H1 (cell line): Measurements from ENCODE around the gene SLC7A9. TPM values are rescaled to one million over a fixed set of nuclear protein-coding genes. Genes with fewer than 3 reads are reported as not detected.

Experiments
- CTCF ChIA-PET: fragments of 300-600 bp; sonication (Branson Sonifier 250); formaldehyde crosslinking; loops from one replicate; lab custom pipeline; 2021; ENCODE audit not compliant: partially characterized antibody; lab: Charles Lee
- POLR2A ChIA-PET: fragments of 300-600 bp; sonication (Branson Sonifier 250); formaldehyde crosslinking; loops from one replicate; lab custom pipeline; 2021; ENCODE audit warnings: inconsistent platforms; ENCODE audit not compliant: partially characterized antibody; lab: Charles Lee
- DNase-seq, 2 experiments: peaks; one replicate each; pipeline versions ENCODE4 v3.0.0 to v3.0.0-alpha.2; 2010 to 2022; ENCODE audit warnings: low spot score in 2 of 2, low read depth in 1 of 2, mixed read lengths in 1 of 2
- FAIRE-seq: peaks from 2 replicates; lab custom pipeline; 2011; peaks lifted over from hg19 to GRCh38; lab: Jason Lieb, UNC
- H2AFZ ChIP-seq: 2 replicates; pipeline ENCODE4 v1.8.1; 2012; ENCODE audit warnings: low read length, inconsistent platforms
- H2AK5ac ChIP-seq: 2 replicates; pipeline ENCODE4 v1.6.1; 2013; ENCODE audit warnings: low read depth, low read length
- H2BK120ac ChIP-seq: replicated peaks from 2 replicates; pipeline ENCODE3; 2013; ENCODE audit warnings: low read depth, low read length, inconsistent platforms
- H2BK12ac ChIP-seq: 2 replicates; pipeline ENCODE4 v1.6.1; 2013; ENCODE audit warnings: low read depth, low read length
- H2BK15ac ChIP-seq: 2 replicates; pipeline ENCODE4 v1.6.1; 2013; ENCODE audit warnings: low read length
- H2BK20ac ChIP-seq: 2 replicates; pipeline ENCODE4 v1.6.1; 2013; ENCODE audit warnings: low read length
- H2BK5ac ChIP-seq: 2 replicates; pipeline ENCODE4 v1.6.1; 2013; ENCODE audit warnings: low read depth, low read length
- H3K14ac ChIP-seq: 2 replicates; pipeline ENCODE4 v1.6.1; 2013; ENCODE audit warnings: inconsistent platforms; ENCODE audit not compliant: insufficient read length
- H3K18ac ChIP-seq: 2 replicates; pipeline ENCODE4 v1.6.1; 2013; ENCODE audit warnings: low read length; ENCODE audit errors: extremely low read depth
- H3K23ac ChIP-seq: 2 replicates; pipeline ENCODE4 v1.6.1; 2013; ENCODE audit warnings: inconsistent platforms; ENCODE audit not compliant: insufficient read length
- H3K23me2 ChIP-seq: 2 replicates; pipeline ENCODE4 v1.6.1; 2013; ENCODE audit warnings: low read depth, low read length
- H3K27ac ChIP-seq: 2 replicates; pipeline ENCODE4 v1.6.1; 2011; ENCODE audit warnings: low read depth, low read length, inconsistent platforms
- H3K27me3 ChIP-seq, 4 experiments: replicated peaks in 1 of 4; 1 replicate in 1 of 4; 2 replicates in 3 of 4; pipeline versions ENCODE4 v1.6.1 to v1.8.1; 2011 to 2013; ENCODE audit warnings: low read length in 3 of 4, mild to moderate bottlenecking in 3 of 4, inconsistent platforms in 2 of 4, mixed read lengths in 2 of 4, moderate library complexity in 1 of 4; ENCODE audit not compliant: control insufficient read depth in 3 of 4, insufficient read depth in 3 of 4; ENCODE audit errors: extremely low read depth in 1 of 4
- H3K36me3 ChIP-seq, 4 experiments: 2 replicates each; pipeline versions ENCODE4 v1.6.1 to v1.8.1; 2011 to 2013; ENCODE audit warnings: mild to moderate bottlenecking in 4 of 4, low read length in 3 of 4, moderate library complexity in 2 of 4, control low read depth in 1 of 4, inconsistent platforms in 1 of 4; ENCODE audit not compliant: insufficient read depth in 4 of 4, control insufficient read depth in 2 of 4
- H3K4ac ChIP-seq: replicated peaks from 2 replicates; pipeline ENCODE3; 2013; ENCODE audit warnings: low read length, low read depth, mixed read lengths, inconsistent platforms; ENCODE audit not compliant: insufficient read length
- H3K4me1 ChIP-seq, 4 experiments: replicated peaks in 1 of 4; 1 replicate in 1 of 4; 2 replicates in 3 of 4; pipeline versions ENCODE4 v1.6.1 to v1.8.1; 2011 to 2013; ENCODE audit warnings: low read length in 3 of 4, inconsistent platforms in 2 of 4, mixed read lengths in 1 of 4; ENCODE audit not compliant: insufficient read depth in 4 of 4, control insufficient read depth in 3 of 4
- H3K4me2 ChIP-seq, 2 experiments: 2 replicates each; pipeline versions ENCODE4 v1.6.1 to v1.8.1; 2011 to 2013; ENCODE audit warnings: low read depth in 2 of 2, low read length in 2 of 2, control low read depth in 1 of 2, inconsistent platforms in 1 of 2, mild to moderate bottlenecking in 1 of 2; ENCODE audit not compliant: insufficient read depth in 1 of 2
- H3K4me3 ChIP-seq, 4 experiments: fragments of 200-600, 300-600 bp in 1 of 4; sonication (generic), shearing (Covaris generic), sonication (Bioruptor Twin) in 1 of 4; 2 replicates each; pipeline versions ENCODE4 v1.5.1 to v1.8.1; 2011 to 2016; ENCODE audit warnings: low read length in 4 of 4, low read depth in 3 of 4, control low read depth in 2 of 4, inconsistent platforms in 2 of 4, mild to moderate bottlenecking in 2 of 4, mixed read lengths in 1 of 4, moderate library complexity in 1 of 4; ENCODE audit not compliant: insufficient read depth in 2 of 4; ENCODE audit errors: extremely low read depth in 1 of 4
- H3K56ac ChIP-seq: replicated peaks from 2 replicates; pipeline ENCODE3; 2013; ENCODE audit warnings: low read depth, mild to moderate bottlenecking, mixed read lengths, low read length, inconsistent platforms; ENCODE audit not compliant: insufficient read length
- H3K79me1 ChIP-seq: 2 replicates; pipeline ENCODE4 v1.6.1; 2013; ENCODE audit warnings: low read depth, low read length, control low read depth
- H3K79me2 ChIP-seq, 2 experiments: 2 replicates each; pipeline versions ENCODE4 v1.6.1 to v1.8.1; 2012 to 2013; ENCODE audit warnings: low read length in 2 of 2, mild to moderate bottlenecking in 2 of 2, inconsistent platforms in 1 of 2; ENCODE audit not compliant: insufficient read depth in 2 of 2, control insufficient read depth in 1 of 2
- H3K9ac ChIP-seq, 4 experiments: replicated peaks in 1 of 4; 1 replicate in 1 of 4; 2 replicates in 3 of 4; pipeline versions ENCODE4 v1.6.1 to v1.8.1; 2011 to 2013; ENCODE audit warnings: low read depth in 3 of 4, low read length in 3 of 4, control low read depth in 2 of 4, mild to moderate bottlenecking in 2 of 4, moderate library complexity in 2 of 4, inconsistent platforms in 1 of 4; ENCODE audit errors: extremely low read depth in 1 of 4
- H3K9me3 ChIP-seq, 2 experiments: 2 replicates each; pipeline versions ENCODE4 v1.6.1 to v1.8.1; 2012 to 2013; ENCODE audit warnings: mild to moderate bottlenecking in 2 of 2, moderate library complexity in 2 of 2, control low read depth in 1 of 2, inconsistent platforms in 1 of 2, low read depth in 1 of 2, low read length in 1 of 2, mixed read lengths in 1 of 2; ENCODE audit not compliant: insufficient read depth in 2 of 2
- H4K20me1 ChIP-seq, 2 experiments: replicated peaks in 1 of 2; 2 replicates each; pipeline versions ENCODE3 to v1.8.1; 2011 to 2013; ENCODE audit warnings: inconsistent platforms in 2 of 2, low read length in 2 of 2, mild to moderate bottlenecking in 1 of 2; ENCODE audit not compliant: insufficient read depth in 2 of 2, control insufficient read depth in 1 of 2
- H4K5ac ChIP-seq: 2 replicates; pipeline ENCODE4 v1.6.1; 2013; ENCODE audit warnings: low read length, low read depth, mixed read lengths, inconsistent platforms; ENCODE audit not compliant: insufficient read length
- H4K8ac ChIP-seq: 2 replicates; pipeline ENCODE4 v1.8.0; 2013; ENCODE audit warnings: mild to moderate bottlenecking, moderate library complexity, low read length, inconsistent platforms; ENCODE audit not compliant: insufficient read depth; ENCODE audit errors: extremely low read depth
- H4K91ac ChIP-seq: replicated peaks from 2 replicates; pipeline ENCODE3; 2013; ENCODE audit warnings: low read length, mixed read lengths, inconsistent platforms; ENCODE audit not compliant: insufficient read length
- ASH2L ChIP-seq: fragments of 200-600, 300-600 bp; sonication (generic); IDR thresholded peaks from one replicate; pipeline ENCODE4 v1.7.1; 2017; ENCODE audit warnings: low read length
- BACH1 ChIP-seq: IDR thresholded peaks from 2 replicates; pipeline ENCODE4 v1.6.1; 2012; ENCODE audit warnings: low read length, improper control_type of control experiment
- BRCA1 ChIP-seq: IDR thresholded peaks from 2 replicates; pipeline ENCODE4 v1.6.1; 2012; ENCODE audit warnings: low read depth, low read length, improper control_type of control experiment
- CBX8 ChIP-seq: fragments of 300-800, 300-1000 bp; sonication (generic); IDR thresholded peaks from 2 replicates; pipeline ENCODE4 v1.7.1; 2016; ENCODE audit warnings: low read depth, low read length, borderline replicate concordance
- CHD2 ChIP-seq: IDR thresholded peaks from 2 replicates; pipeline ENCODE4 v1.6.1; 2012; ENCODE audit warnings: low read length, improper control_type of control experiment
- CREB1 ChIP-seq: IDR thresholded peaks from 2 replicates; pipeline ENCODE4 v1.6.1; 2012; ENCODE audit warnings: inconsistent platforms
- CTBP2 ChIP-seq: IDR thresholded peaks from 2 replicates; pipeline ENCODE4 v1.7.0; 2011; ENCODE audit warnings: borderline replicate concordance, mild to moderate bottlenecking, moderate library complexity, mixed read lengths, low read length; ENCODE audit not compliant: insufficient read depth, insufficient read length
- EZH2 ChIP-seq: fragments of 200-600 bp; sonication (generic); IDR thresholded peaks from 2 replicates; pipeline ENCODE4 v1.7.1; 2012; ENCODE audit warnings: low read depth, mild to moderate bottlenecking, moderate library complexity, low read length, inconsistent platforms; ENCODE audit not compliant: severe bottlenecking
- HDAC6 ChIP-seq: IDR thresholded peaks from one replicate; pipeline ENCODE4 v1.7.1; 2012; ENCODE audit warnings: low read depth, mild to moderate bottlenecking, inconsistent platforms, low read length, moderate library complexity
- JUN ChIP-seq: IDR thresholded peaks from 2 replicates; pipeline ENCODE4 v1.6.1; 2011; ENCODE audit warnings: low read depth, mild to moderate bottlenecking, improper control_type of control experiment, low read length
- JUND ChIP-seq: IDR thresholded peaks from 2 replicates; pipeline ENCODE4 v1.6.1; 2011; ENCODE audit warnings: mild to moderate bottlenecking, improper control_type of control experiment, low read length
- MAFK ChIP-seq: IDR thresholded peaks from 2 replicates; pipeline ENCODE4 v1.6.1; 2012; ENCODE audit warnings: low read depth, mild to moderate bottlenecking, improper control_type of control experiment, low read length
- MAX ChIP-seq: IDR thresholded peaks from 2 replicates; pipeline ENCODE4 v1.6.1; 2012; ENCODE audit warnings: inconsistent platforms
- NANOG ChIP-seq: IDR thresholded peaks from 2 replicates; pipeline ENCODE4 v1.6.1; 2011; ENCODE audit warnings: low read length, low read depth, mild to moderate bottlenecking, inconsistent platforms; ENCODE audit not compliant: insufficient read depth, poor library complexity, severe bottlenecking
- POU5F1 ChIP-seq: IDR thresholded peaks from 2 replicates; pipeline ENCODE4 v1.6.1; 2011; ENCODE audit warnings: low read depth, mild to moderate bottlenecking, low read length, moderate library complexity
- SIX5 ChIP-seq: IDR thresholded peaks from 2 replicates; pipeline ENCODE4 v1.6.1; 2011; ENCODE audit warnings: mild to moderate bottlenecking, low read depth, low read length
- WGBS, 2 experiments: shearing (Covaris generic) in 1 of 2; methylation state at CpG; one replicate each; pipeline versions ENCODE4 v1.1.6 to v1.1.7; 2013 to 2015; ENCODE audit warnings: low lambda C conversion rate in 2 of 2, mixed read lengths in 2 of 2, inconsistent platforms in 1 of 2, low coverage in 1 of 2, missing lambda C conversion rate in 1 of 2; ENCODE audit not compliant: insufficient replicate concordance in 2 of 2, insufficient coverage in 1 of 2, insufficient read length in 1 of 2; ENCODE audit errors: extremely low coverage in 1 of 2, missing lambda C conversion rate in 1 of 2; 5-methylcytosine and 5-hydroxymethylcytosine counted together
- polyA plus RNA-seq, 7 experiments: library from polyadenylated mRNA; depleted of rRNA in 3 of 7; stranded (reverse) in 5 of 7; unstranded in 2 of 7; fragments of >200 nt in 5 of 7; fragments of 200-250 nt in 2 of 7; gene quantifications; 1 replicate in 5 of 7; 2 replicates in 1 of 7; 4 replicates in 1 of 7; pipeline versions ENCODE4 v1.2.1 to v1.2.3, GENCODE V29; 2011 to 2013; ENCODE audit warnings: missing spikeins in 2 of 7, mixed read lengths in 2 of 7
- total RNA-seq: library from RNA; stranded (reverse); fragmentation: NEBNext Ultra II Directional; extraction: Animal tissue kit (Norgen Biotek cat#: 25700); gene quantifications from 2 replicates; pipeline ENCODE4 v1.2.1, GENCODE V29; 2021

SLC7A9 gene
- total and polyA plus RNA-seq, 2 of the 8 experiments (the other 6 are each of a cell fraction or from before 2014, with no cell fraction given) = 0.15 TPM; not detected in 1

- Histone ChIP-seq H3K27me3 (no peaks in the 10 kb centered on the region), H3K9me3 (no peaks in the 10 kb centered on the region), H4K20me1 (no peaks in the 10 kb centered on the region), H4K8ac (no peak overlapping the region), H3K4me1 (no peaks in the 10 kb centered on the region; a peak in 1 of 7 replicates), H3K9ac (no peak overlapping the region), H2BK12ac (no peak overlapping the region), H4K5ac (no peak overlapping the region), H2BK120ac (no peak overlapping the region), H2BK15ac (no peak overlapping the region), H3K56ac (no peak overlapping the region), H3K27ac (no peak overlapping the region), H3K23me2 (no peaks in the 10 kb centered on the region), H3K4ac (no peak overlapping the region), H3K4me3 (no peak overlapping the region), H4K91ac (no peak overlapping the region), H3K18ac (no peak overlapping the region), H3K79me2 (no peaks in the 10 kb centered on the region), H2BK5ac (no peak overlapping the region), H3K36me3 (no peaks in the 10 kb centered on the region), H3K79me1 (no peaks in the 10 kb centered on the region), H2AK5ac (no peak overlapping the region), H2BK20ac (no peak overlapping the region), H2AFZ (no peak overlapping the region), H3K4me2 (no peak overlapping the region), H3K23ac (no peak overlapping the region), H3K14ac (no peak overlapping the region)
- WGBS, 2 experiments = 88% methylated on average over 18 of the region's 19 CpGs; no CpG with 5 or more reads in 1 of the 2 experiments
- POLR2A ChIA-PET = no interaction called here
- DNase-seq = no peak
- CTCF ChIA-PET = interaction anchor here (1.2 kb wide), 1 partner anchor 14 kb away, joined by 3 read pairs; no protein-coding TSS in a partner anchor
- no peak for FAIRE-seq
- TF ChIP-seq NANOG = no peak
- no peak for TF ChIP-seq CBX8
- TF ChIP-seq MAFK = no peak
- TF ChIP-seq POU5F1 = no peak
- TF ChIP-seq EZH2 = no peak
- TF ChIP-seq CREB1 = no peak
- TF ChIP-seq SIX5 = no peak
- TF ChIP-seq ASH2L = no peak
- no peak for TF ChIP-seq HDAC6
- TF ChIP-seq JUN = no peak
- TF ChIP-seq CHD2 = no peak
- TF ChIP-seq JUND = no peak
- TF ChIP-seq BACH1 = no peak
- TF ChIP-seq CTBP2 = no peak
- no peak for TF ChIP-seq BRCA1
- no peak for TF ChIP-seq MAX
These were observed 7.4 kb downstream of the SLC7A9 start for GRCh38 chr19:32862173-32862572.
